Neural cell (in vitro differentiated cells): ENCODE data around the gene CLEC18B.

ENCODE experiments used
- CTCF ChIP-seq: fragments of 450-650 bp; IDR thresholded peaks from 2 replicates; pipeline ENCODE4 v1.5.1; 2014; ENCODE audit warnings: antibody characterized with exemption, mild to moderate bottlenecking, moderate library complexity; ENCODE audit not compliant: poor library complexity, severe bottlenecking
- EP300 ChIP-seq: fragments of 450-650 bp; conservative IDR thresholded peaks from 2 replicates; pipeline ENCODE4 v1.6.1; 2014; ENCODE audit warnings: antibody characterized with exemption, mild to moderate bottlenecking, moderate library complexity; ENCODE audit not compliant: poor library complexity, severe bottlenecking
- EZH2 ChIP-seq: fragments of 200-600, 300-800 bp; shearing (Covaris generic), sonication (generic); IDR thresholded peaks from 2 replicates; pipeline ENCODE4 v1.6.1; 2014; ENCODE audit warnings: antibody characterized with exemption, low read length, borderline replicate concordance, mild to moderate bottlenecking; ENCODE audit not compliant: insufficient read depth, poor library complexity, severe bottlenecking
- POLR2AphosphoS5 ChIP-seq: IDR thresholded peaks from 2 replicates; pipeline ENCODE4 v1.6.1; 2012
- REST ChIP-seq: IDR thresholded peaks from 2 replicates; pipeline ENCODE4 v1.6.1; 2012; ENCODE audit warnings: borderline replicate concordance
- SMC3 ChIP-seq: fragments of 450-650 bp; conservative IDR thresholded peaks from 2 replicates; pipeline ENCODE4 v1.6.1; 2014; ENCODE audit warnings: antibody characterized with exemption, mild to moderate bottlenecking, moderate library complexity; ENCODE audit not compliant: poor library complexity

DNA sequence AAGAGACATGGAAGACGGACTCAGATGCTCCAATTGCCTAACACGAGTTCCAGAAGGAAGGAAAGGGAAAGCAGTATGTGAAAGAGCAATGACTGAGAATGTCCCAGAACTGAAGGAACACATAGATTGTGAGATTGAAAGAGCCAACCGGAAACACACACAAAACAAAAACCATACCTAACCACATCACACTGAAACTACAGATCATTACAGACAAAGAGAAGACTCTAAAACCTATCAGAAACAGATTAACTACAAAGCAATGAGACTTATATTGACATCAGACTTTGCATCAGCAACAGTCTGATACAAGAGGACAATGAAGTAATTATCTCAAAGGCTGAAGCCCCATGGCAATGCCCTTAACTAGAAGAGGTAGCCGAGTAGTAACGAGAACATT, 45.6 kb upstream of the CLEC18B start:
- TF ChIP-seq CTCF (no peak), EP300 (no peak), POLR2AphosphoS5 (no peak), EZH2 (no peak), REST (no peak), SMC3 (no peak)
